BJ (cell line): ENCODE data around the gene KRR1. TPM values are rescaled to one million over a fixed set of nuclear protein-coding genes. Genes with fewer than 3 reads are reported as not detected.
"Not testable (repeated sequence)": the region's sequence is repeated elsewhere in the genome, so short reads cannot be mapped to it uniquely, and the experiment has no call there.

Experiments used
- CTCF ChIA-PET: fragments of 350-600 bp; formaldehyde crosslinking; extraction: SDS; loops from one replicate; lab custom pipeline; 2021; ENCODE audit warnings: antibody characterized with exemption, inconsistent platforms; lab: Yijun Ruan, JAX
- POLR2A ChIA-PET: fragments of 300-600 bp; sonication (Branson Sonifier 250); formaldehyde crosslinking; extraction: SDS; loops from one replicate; lab custom pipeline; 2021; ENCODE audit warnings: antibody characterized with exemption; lab: Charles Lee
- DNase-seq: peaks from one replicate; pipeline ENCODE4 v3.0.0-alpha.2; 2011; ENCODE audit warnings: low read depth
- H3K27me3 ChIP-seq: 2 replicates; pipeline ENCODE4 v1.6.0; 2011; ENCODE audit warnings: low read length; ENCODE audit not compliant: control insufficient read depth, insufficient read depth
- H3K36me3 ChIP-seq: 2 replicates; pipeline ENCODE4 v1.5.1; 2011; ENCODE audit warnings: low read length; ENCODE audit not compliant: control insufficient read depth, insufficient read depth
- H3K4me3 ChIP-seq: 2 replicates; pipeline ENCODE4 v1.5.1; 2011; ENCODE audit warnings: low read depth, mild to moderate bottlenecking, control low read depth, low read length
- polyA plus RNA-seq: library from polyadenylated mRNA; depleted of rRNA; stranded (reverse); fragments of >200 nt; gene quantifications from 2 replicates; pipeline ENCODE4 v1.2.3, GENCODE V29; 2011
- TF ChIP-seq, protein P1 (sequence below): IDR thresholded peaks from 2 replicates; pipeline ENCODE4 v1.5.1; 2011; ENCODE audit warnings: low read depth, mild to moderate bottlenecking, control low read depth, inconsistent platforms, low read length, moderate library complexity; ENCODE audit not compliant: insufficient read depth

The KRR1 gene
- polyA plus RNA-seq, 1 experiment, result 10.4 TPM

DNA sequence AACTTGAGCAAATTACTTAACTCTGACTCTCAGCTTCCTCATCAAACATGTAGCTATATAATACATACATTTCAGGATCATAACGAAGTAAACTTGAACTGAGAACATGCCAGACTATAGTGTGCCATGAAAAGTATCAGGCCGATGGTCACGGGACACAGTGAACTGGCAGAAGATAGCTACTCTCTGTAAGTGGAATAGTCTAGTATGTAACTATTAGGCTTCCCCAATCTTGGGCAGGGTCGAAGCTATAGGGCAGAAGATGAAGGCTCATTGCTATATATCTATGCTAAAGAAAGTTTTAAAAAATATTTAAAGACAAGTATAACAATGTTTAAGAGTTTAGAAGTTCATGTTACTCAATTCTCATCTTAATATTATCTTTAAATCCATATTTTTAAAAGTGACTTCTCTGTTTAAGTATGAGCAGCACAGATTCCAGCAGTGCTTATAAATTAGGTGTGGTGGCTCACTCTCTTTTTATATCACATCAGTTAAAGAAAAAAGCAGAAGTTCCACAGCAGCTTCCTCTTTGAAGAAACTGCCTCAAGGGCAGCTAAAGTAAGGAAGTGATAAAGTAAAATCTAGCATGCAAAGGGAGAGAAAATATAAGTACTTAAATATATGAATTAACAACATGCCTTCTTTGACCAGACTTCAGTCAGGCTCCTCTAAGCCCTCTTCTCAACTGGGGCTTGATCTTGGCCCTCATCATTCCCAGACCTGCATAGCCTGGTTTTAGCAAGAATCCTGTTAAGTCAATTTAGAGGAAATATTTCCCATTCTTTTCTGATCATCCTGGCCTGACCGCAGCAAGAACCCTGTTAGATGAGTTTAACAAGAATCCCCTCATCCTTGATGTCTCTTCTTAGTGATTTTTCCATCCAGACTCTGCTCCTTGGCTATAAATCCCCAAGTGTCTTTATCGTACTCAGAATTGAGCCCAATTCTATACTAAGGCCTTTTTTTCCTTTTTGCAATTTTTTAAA lies 39.2 kb downstream of the KRR1 start:
- POLR2A ChIA-PET, result no interaction called here
- H3K4me3 ChIP-seq, result no peak overlapping the region
- CTCF ChIA-PET, result interaction anchor here (1.0 to 1.5 kb wide), 2 partner anchors 12 to 13 kb away, joined by 3 to 4 read pairs; no protein-coding TSS in a partner anchor

DNA sequence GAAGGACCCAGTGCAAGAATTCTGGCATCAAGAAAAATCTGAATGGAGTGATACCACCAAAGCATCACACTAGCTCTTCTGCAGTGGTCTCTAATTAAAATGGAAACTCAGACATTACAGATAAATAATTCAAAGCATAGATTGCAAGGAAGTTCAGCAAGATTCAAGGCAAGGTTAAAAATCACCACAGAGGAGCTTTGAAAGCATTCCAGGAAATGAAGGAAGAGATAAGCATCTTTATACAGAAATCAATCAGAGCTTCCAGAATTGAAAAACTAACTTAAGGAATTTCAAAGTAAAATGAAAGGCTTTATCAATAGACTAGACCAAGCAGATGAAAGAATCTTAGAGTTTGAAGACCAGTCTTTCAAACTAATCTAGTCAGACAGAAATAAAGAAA lies 51.2 kb downstream of the KRR1 start:
- no peaks in the 10 kb centered on the region for H3K27me3 ChIP-seq
- DNase-seq, result no peak
- no peak overlapping the region for H3K4me3 ChIP-seq
- TF ChIP-seq, protein P1, sequence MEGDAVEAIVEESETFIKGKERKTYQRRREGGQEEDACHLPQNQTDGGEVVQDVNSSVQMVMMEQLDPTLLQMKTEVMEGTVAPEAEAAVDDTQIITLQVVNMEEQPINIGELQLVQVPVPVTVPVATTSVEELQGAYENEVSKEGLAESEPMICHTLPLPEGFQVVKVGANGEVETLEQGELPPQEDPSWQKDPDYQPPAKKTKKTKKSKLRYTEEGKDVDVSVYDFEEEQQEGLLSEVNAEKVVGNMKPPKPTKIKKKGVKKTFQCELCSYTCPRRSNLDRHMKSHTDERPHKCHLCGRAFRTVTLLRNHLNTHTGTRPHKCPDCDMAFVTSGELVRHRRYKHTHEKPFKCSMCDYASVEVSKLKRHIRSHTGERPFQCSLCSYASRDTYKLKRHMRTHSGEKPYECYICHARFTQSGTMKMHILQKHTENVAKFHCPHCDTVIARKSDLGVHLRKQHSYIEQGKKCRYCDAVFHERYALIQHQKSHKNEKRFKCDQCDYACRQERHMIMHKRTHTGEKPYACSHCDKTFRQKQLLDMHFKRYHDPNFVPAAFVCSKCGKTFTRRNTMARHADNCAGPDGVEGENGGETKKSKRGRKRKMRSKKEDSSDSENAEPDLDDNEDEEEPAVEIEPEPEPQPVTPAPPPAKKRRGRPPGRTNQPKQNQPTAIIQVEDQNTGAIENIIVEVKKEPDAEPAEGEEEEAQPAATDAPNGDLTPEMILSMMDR, result no peak
- no peaks in the 10 kb centered on the region for H3K36me3 ChIP-seq
- ChIA-PET POLR2A (no interaction called here), CTCF (interaction anchor here (1.3 to 1.5 kb wide), 2 partner anchors 11 to 12 kb away, joined by 3 to 4 read pairs; no protein-coding TSS in a partner anchor)

More for the DNA sequence above, 39.2 kb downstream of the KRR1 start:
- TF ChIP-seq, protein P1, result no peak
- Histone ChIP-seq H3K36me3 (no peaks in the 10 kb centered on the region), H3K27me3 (no peaks in the 10 kb centered on the region)
- DNase-seq, result no peak

DNA sequence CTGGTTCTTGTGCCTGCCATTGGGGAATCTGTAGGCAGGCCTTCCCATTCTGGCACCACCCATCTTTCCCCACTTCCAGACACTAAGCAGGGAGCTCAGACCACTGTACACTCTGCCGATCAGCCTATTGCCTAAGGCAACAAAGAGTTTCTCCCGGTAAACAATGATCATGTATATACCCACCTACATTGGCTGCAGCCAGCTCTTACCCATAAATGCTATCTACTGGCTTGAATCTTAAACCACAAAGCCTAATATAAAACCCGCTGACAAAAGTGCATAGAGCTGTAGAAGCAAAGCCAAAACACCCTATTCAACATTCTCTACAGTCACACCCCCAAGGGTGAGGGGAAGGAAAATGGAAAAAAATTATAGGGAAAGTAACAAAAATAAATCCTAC lies 51.7 kb downstream of the KRR1 start:
- no peak overlapping the region for H3K4me3 ChIP-seq
- ChIA-PET POLR2A (no interaction called here), CTCF (interaction anchor here (1.3 to 1.5 kb wide), 2 partner anchors 11 to 12 kb away, joined by 3 to 4 read pairs; no protein-coding TSS in a partner anchor)
- TF ChIP-seq, protein P1, result no peak
- DNase-seq, result no peak
- H3K36me3 ChIP-seq, result no peaks in the 10 kb centered on the region
- H3K27me3 ChIP-seq, result no peaks in the 10 kb centered on the region

DNA sequence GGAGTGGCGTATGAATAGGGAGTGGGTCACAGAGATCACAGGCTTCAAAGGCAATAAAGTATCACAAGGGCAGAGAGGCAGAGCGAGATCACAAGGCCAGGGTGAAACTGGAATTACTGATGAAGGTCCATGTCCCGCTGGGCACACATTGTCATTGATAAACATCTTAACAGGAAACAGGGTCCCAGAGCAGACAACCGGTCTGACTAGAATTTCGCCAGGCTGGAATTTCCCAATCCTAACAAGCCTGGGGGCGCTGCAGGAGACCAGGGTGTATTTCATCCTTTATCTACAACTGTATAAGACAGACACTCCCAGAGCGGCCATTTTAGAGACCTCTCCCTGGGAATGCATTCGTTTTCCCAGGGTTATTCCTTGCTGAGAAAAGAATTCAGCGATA lies 53.5 kb downstream of the KRR1 start:
- DNase-seq, H3K4me3 ChIP-seq, CTCF ChIA-PET, H3K27me3 ChIP-seq, H3K36me3 ChIP-seq: not testable (repeated sequence)
- POLR2A ChIA-PET, result interaction anchor here (0.6 kb wide), 1 partner anchor 625 kb away, joined by 6 read pairs; no protein-coding TSS in a partner anchor

DNA sequence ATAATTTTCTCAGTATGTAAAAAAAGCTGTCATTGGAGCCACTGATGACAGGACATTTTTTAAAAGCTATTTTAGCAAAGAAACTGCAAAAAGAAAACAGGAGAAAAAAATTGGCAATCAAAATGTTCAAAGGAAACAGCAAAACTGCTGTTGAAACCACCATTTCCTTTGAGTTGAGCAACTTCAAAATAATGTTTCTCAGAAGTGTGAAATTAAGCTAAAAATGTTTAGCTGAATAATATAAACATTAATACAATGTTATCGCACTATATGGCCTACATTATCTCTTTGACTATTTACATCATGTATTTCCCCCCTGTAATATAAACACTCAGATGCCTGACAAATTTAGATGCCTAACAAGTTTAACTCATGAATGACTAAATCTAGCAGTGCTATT lies 54.2 kb downstream of the KRR1 start:
- Histone ChIP-seq H3K27me3 (no peaks in the 10 kb centered on the region), H3K36me3 (no peaks in the 10 kb centered on the region), H3K4me3 (no peak overlapping the region)
- CTCF ChIA-PET, result interaction anchor here (1.3 kb wide), 1 partner anchor 21 kb away, joined by 5 read pairs; no protein-coding TSS in a partner anchor
- TF ChIP-seq, protein P1, result no peak
- DNase-seq, result no peak
- POLR2A ChIA-PET, result interaction anchor here (0.6 kb wide), 2 partner anchors 66 to 626 kb away, joined by 3 to 6 read pairs; partner anchors contain the start of gene GLIPR1L2
